IMR-90 (cell line): Measurements from ENCODE around the gene AHNAK. TPM values are rescaled to one million over a fixed set of nuclear protein-coding genes. Genes with fewer than 3 reads are reported as not detected.

Experiments
- ATAC-seq: fragments of 200-7000 bp; cut with Tn5 transposase; 2 replicates; pipeline ENCODE4 v1.9.1; 2020; ENCODE audit warnings: low read depth, mild to moderate bottlenecking, moderate library complexity
- BruUV-seq: library from RNA; stranded (reverse); fragments of 400-500 nt; replicated peaks from 2 replicates; lab custom pipeline; 2021; lab: Mats Ljungman, UMichigan
- CTCF ChIA-PET: fragments of 300-600 bp; formaldehyde crosslinking; extraction: SDS; loops from one replicate; lab custom pipeline; 2021; ENCODE audit warnings: antibody characterized with exemption; lab: Yijun Ruan, JAX
- POLR2A ChIA-PET: fragments of 300-600 bp; sonication (Branson Sonifier 250); formaldehyde crosslinking; loops from one replicate; lab custom pipeline; 2022; ENCODE audit warnings: antibody characterized with exemption; ENCODE audit not compliant: unreplicated experiment; lab: Charles Lee
- DNase-seq: peaks from one replicate; pipeline ENCODE4 v3.0.0; 2013
- H2AFZ ChIP-seq: replicated peaks from 2 replicates; pipeline ENCODE3; 2013; ENCODE audit warnings: low read length, mild to moderate bottlenecking; ENCODE audit not compliant: poor library complexity
- H2AK5ac ChIP-seq: 2 replicates; pipeline ENCODE4 v1.6.1; 2013; ENCODE audit warnings: low read depth, low read length, inconsistent platforms
- H2AK9ac ChIP-seq: replicated peaks from 2 replicates; pipeline ENCODE3; 2013; ENCODE audit warnings: mild to moderate bottlenecking, low read depth, low read length, moderate library complexity; ENCODE audit not compliant: poor library complexity
- H2BK120ac ChIP-seq: 2 replicates; pipeline ENCODE4 v1.6.1; 2013; ENCODE audit warnings: low read depth, low read length, inconsistent platforms
- H2BK15ac ChIP-seq: 3 replicates; pipeline ENCODE4 v1.6.1; 2013; ENCODE audit warnings: low read depth, low read length, inconsistent platforms
- H2BK20ac ChIP-seq: 2 replicates; pipeline ENCODE4 v1.6.1; 2013; ENCODE audit warnings: low read depth, mild to moderate bottlenecking, inconsistent platforms, low read length, moderate library complexity
- H2BK5ac ChIP-seq: 2 replicates; pipeline ENCODE4 v1.6.1; 2013; ENCODE audit warnings: mild to moderate bottlenecking, low read depth, low read length, inconsistent platforms; ENCODE audit not compliant: poor library complexity, severe bottlenecking
- H3K14ac ChIP-seq: replicated peaks from 2 replicates; pipeline ENCODE4 v1.6.1; 2013; ENCODE audit warnings: low read depth, low read length, inconsistent platforms
- H3K18ac ChIP-seq: 2 replicates; pipeline ENCODE4 v1.6.1; 2013; ENCODE audit warnings: low read depth, low read length, control low read depth
- H3K23ac ChIP-seq: 2 replicates; pipeline ENCODE4 v1.6.1; 2013; ENCODE audit warnings: low read depth, low read length, inconsistent platforms
- H3K27ac ChIP-seq: 2 replicates; pipeline ENCODE4 v1.5.1; 2013; ENCODE audit warnings: mild to moderate bottlenecking, control low read depth, low read length; ENCODE audit not compliant: insufficient read depth
- H3K27me3 ChIP-seq: 2 replicates; pipeline ENCODE4 v1.6.1; 2013; ENCODE audit warnings: low read length; ENCODE audit not compliant: control insufficient read depth, insufficient read depth
- H3K36me3 ChIP-seq: 2 replicates; pipeline ENCODE4 v1.6.1; 2013; ENCODE audit warnings: low read length, mixed read lengths; ENCODE audit not compliant: control insufficient read depth, insufficient read depth
- H3K4ac ChIP-seq: 2 replicates; pipeline ENCODE4 v1.6.1; 2013; ENCODE audit warnings: low read depth, low read length, inconsistent platforms
- H3K4me1 ChIP-seq: 2 replicates; pipeline ENCODE4 v1.6.1; 2013; ENCODE audit warnings: low read length, mixed read lengths; ENCODE audit not compliant: control insufficient read depth, insufficient read depth
- H3K4me2 ChIP-seq: 2 replicates; pipeline ENCODE4 v1.6.1; 2013; ENCODE audit warnings: low read depth, mild to moderate bottlenecking, control low read depth, low read length, moderate library complexity
- H3K4me3 ChIP-seq: 2 replicates; pipeline ENCODE4 v1.5.1; 2013; ENCODE audit warnings: low read depth, mild to moderate bottlenecking, control low read depth, low read length, moderate library complexity; ENCODE audit not compliant: insufficient read depth
- H3K56ac ChIP-seq: 2 replicates; pipeline ENCODE4 v1.6.1; 2013; ENCODE audit warnings: low read length, inconsistent platforms; ENCODE audit not compliant: insufficient read depth; ENCODE audit errors: extremely low read depth
- H3K79me1 ChIP-seq, 2 experiments: 2 replicates each; pipeline ENCODE4 v1.6.1; 2013; ENCODE audit warnings: low read length in 2 of 2, inconsistent platforms in 1 of 2, low read depth in 1 of 2
- H3K9ac ChIP-seq: 2 replicates; pipeline ENCODE4 v1.6.1; 2013; ENCODE audit warnings: low read depth, low read length, control low read depth
- H3K9me1 ChIP-seq: 2 replicates; pipeline ENCODE4 v1.6.1; 2013; ENCODE audit warnings: low read length, inconsistent platforms; ENCODE audit not compliant: insufficient read depth
- H3K9me3 ChIP-seq: 2 replicates; pipeline ENCODE4 v1.6.1; 2013; ENCODE audit warnings: low read length; ENCODE audit not compliant: control insufficient read depth, insufficient read depth
- H4K20me1 ChIP-seq: 2 replicates; pipeline ENCODE4 v1.6.1; 2013; ENCODE audit warnings: low read length, inconsistent platforms; ENCODE audit not compliant: insufficient read depth
- H4K5ac ChIP-seq: 2 replicates; pipeline ENCODE4 v1.6.1; 2013; ENCODE audit warnings: mild to moderate bottlenecking, low read depth, low read length, control low read depth
- H4K8ac ChIP-seq, 2 experiments: 2 replicates each; pipeline ENCODE4 v1.6.1; 2013; ENCODE audit warnings: low read depth in 2 of 2, low read length in 2 of 2, control low read depth in 1 of 2, inconsistent platforms in 1 of 2
- H4K91ac ChIP-seq: 2 replicates; pipeline ENCODE4 v1.6.1; 2013; ENCODE audit warnings: low read depth, low read length, inconsistent platforms; ENCODE audit not compliant: insufficient read depth
- BHLHE40 ChIP-seq: fragments of 150-350 bp; IDR thresholded peaks from 2 replicates; pipeline ENCODE4 v1.6.1; 2016; ENCODE audit warnings: mild to moderate bottlenecking, low read depth, low read length
- CEBPB ChIP-seq: IDR thresholded peaks from 2 replicates; pipeline ENCODE4 v1.6.1; 2012; ENCODE audit warnings: low read depth, low read length, improper control_type of control experiment
- CHD1 ChIP-seq: IDR thresholded peaks from 2 replicates; pipeline ENCODE4 v1.6.1; 2012; ENCODE audit warnings: low read depth, low read length, improper control_type of control experiment
- CTCF ChIP-seq: conservative IDR thresholded peaks from 2 replicates; pipeline ENCODE4 v1.5.1; 2012; ENCODE audit warnings: mild to moderate bottlenecking, low read depth, low read length, improper control_type of control experiment
- ELK1 ChIP-seq: fragments of 150-350 bp; IDR thresholded peaks from 2 replicates; pipeline ENCODE4 v1.6.1; 2016; ENCODE audit warnings: low read depth, mild to moderate bottlenecking, low read length, moderate library complexity, borderline replicate concordance
- FOS ChIP-seq: fragments of 150-350 bp; IDR thresholded peaks from 2 replicates; pipeline ENCODE4 v1.6.1; 2016; ENCODE audit warnings: low read depth, low read length
- MAFK ChIP-seq: IDR thresholded peaks from 2 replicates; pipeline ENCODE4 v1.6.1; 2012; ENCODE audit warnings: low read depth, low read length, improper control_type of control experiment
- MAZ ChIP-seq: IDR thresholded peaks from 2 replicates; pipeline ENCODE4 v1.6.1; 2012; ENCODE audit warnings: low read depth, mild to moderate bottlenecking, low read length, improper control_type of control experiment, moderate library complexity, borderline replicate concordance
- MXI1 ChIP-seq: IDR thresholded peaks from 2 replicates; pipeline ENCODE4 v1.6.1; 2012; ENCODE audit warnings: low read depth, mild to moderate bottlenecking, low read length, moderate library complexity, borderline replicate concordance
- NFE2L2 ChIP-seq: fragments of 150-350 bp; IDR thresholded peaks from 2 replicates; pipeline ENCODE4 v1.6.1; 2016; ENCODE audit warnings: low read depth, mild to moderate bottlenecking, low read length
- POLR2A ChIP-seq: IDR thresholded peaks from 2 replicates; pipeline ENCODE4 v1.6.1; 2012; ENCODE audit warnings: mild to moderate bottlenecking, low read depth, low read length
- RFX5 ChIP-seq: IDR thresholded peaks from 2 replicates; pipeline ENCODE4 v1.8.0; 2012; ENCODE audit warnings: low read depth, mild to moderate bottlenecking, low read length, moderate library complexity
- SMC3 ChIP-seq: fragments of 150-350 bp; IDR thresholded peaks from 2 replicates; pipeline ENCODE4 v1.6.1; 2016; ENCODE audit warnings: low read depth, mild to moderate bottlenecking, antibody characterized with exemption, low read length, moderate library complexity
- USF2 ChIP-seq: fragments of 150-350 bp; IDR thresholded peaks from 2 replicates; pipeline ENCODE4 v1.6.1; 2017; ENCODE audit warnings: mild to moderate bottlenecking, antibody characterized with exemption, low read length, low read depth
- WGBS, 2 experiments: methylation state at CpG; one replicate each; pipeline versions ENCODE4 v1.1.5 to v1.1.7; 2013; ENCODE audit warnings: missing lambda C conversion rate in 2 of 2; ENCODE audit not compliant: insufficient read length in 1 of 2; ENCODE audit errors: extremely low coverage in 2 of 2; 5-methylcytosine and 5-hydroxymethylcytosine counted together
- dilution Hi-C: fragments of 300-500 bp; cut with HindIII; formaldehyde crosslinking; loops from one replicate; pipeline ENCODE4 v1.14.3; 2018; ENCODE audit warnings: low sequenced_read_pairs; ENCODE audit not compliant: unreplicated experiment
- in situ Hi-C: fragments of 300-500 bp; cut with MboI; formaldehyde crosslinking; loops from 3 replicates; pipeline ENCODE4 v1.14.3; 2019; ENCODE audit warnings: low sequenced_read_pairs, inconsistent platforms, mixed read lengths
- intact Hi-C: fragments of 100-400 bp; cut with micrococcal nuclease; formaldehyde crosslinking; loops from 2 replicates; pipeline ENCODE4 v1.10.0; 2022
- polyA plus RNA-seq, 3 experiments: library from polyadenylated mRNA; depleted of rRNA; stranded (reverse); fragments of >200 nt; gene quantifications; 2 replicates each; pipeline ENCODE4 v1.2.3, GENCODE V29; 2012; ENCODE audit warnings: low replicate concordance in 1 of 3
- total RNA-seq: library from RNA; depleted of rRNA; stranded (reverse); fragments of >200 nt; gene quantifications from 2 replicates; pipeline ENCODE4 v1.2.3, GENCODE V29; 2012

Gene AHNAK
- total and polyA plus RNA-seq, 2 of the 4 experiments (the other 2 are of a cell fraction): 95.1 to 695 TPM

- Histone ChIP-seq H3K27me3 (no peaks in the 10 kb centered on the region), H3K18ac (no peak overlapping the region), H3K14ac (peak overlapping the region; percentile 74; the same call in 1 of the 2 replicates), H2AK5ac (peak overlapping the region; percentile 60; the same call in 1 of the 2 replicates), H3K27ac (peak overlapping the region; percentile 64; the same call in 1 of the 2 replicates), H2BK15ac (no peak overlapping the region; the same call in 2 of the 3 replicates), H3K79me1 (peaks cover 14 to 35% of the 10 kb centered on the region in 2 experiments), H4K5ac (no peak overlapping the region), H3K4me3 (no peak overlapping the region), H4K20me1 (peaks cover 39% of the 10 kb centered on the region), H2AFZ (peak overlapping the region; percentile 16), H3K9me1 (peaks cover 8% of the 10 kb centered on the region), H3K4me1 (peaks cover 16% of the 10 kb centered on the region), H4K91ac (peak overlapping the region; percentile 90), H2AK9ac (no peak overlapping the region), H3K56ac (peak overlapping the region; percentile 82; the same call in 1 of the 2 replicates), H3K9me3 (no peaks in the 10 kb centered on the region), H4K8ac (peak overlapping the region in 1 of 2 experiments; percentile 67; a peak in 2 of 4 replicates), H3K9ac (peak overlapping the region; percentile 10; the same call in 1 of the 2 replicates), H2BK20ac (peak overlapping the region; percentile 79; the same call in 1 of the 2 replicates), H3K4ac (peak overlapping the region; percentile 93), H2BK120ac (peak overlapping the region; percentile 79), H3K23ac (no peak overlapping the region; the same call in 1 of the 2 replicates), H3K36me3 (peaks cover 36% of the 10 kb centered on the region), H2BK5ac (peak overlapping the region; percentile 85), H3K4me2 (peak overlapping the region; percentile 37; the same call in 1 of the 2 replicates)
- peak; percentile 80 for ATAC-seq
- WGBS, 2 experiments: 16% methylated on average over 2 of the region's 2 CpGs; no CpG with 5 or more reads in 1 of the 2 experiments
- ChIA-PET POLR2A (interaction anchor here (0.6 to 1.7 kb wide), 7 partner anchors 9 to 166 kb away, joined by 3 to 9 read pairs (median 4); partner anchors contain the start of genes AHNAK and EEF1G), CTCF (interaction anchor here (0.5 to 1.8 kb wide), 22 partner anchors 9 to 171 kb away, joined by 3 to 24 read pairs (median 4); partner anchors contain the start of genes C11orf98, CSKMT, MTA2 and TUT1)
- DNase-seq: peak; percentile 98
- dilution Hi-C loops: no loop called here
- intact Hi-C loops: loop anchor here (1.0 kb wide), 3 partner anchors 15 to 165 kb away; no protein-coding TSS in a partner anchor
- in situ Hi-C loops: no loop called here
- BruUV-seq: no TSS peak
- TF ChIP-seq MAZ: peak; percentile 89
- peak; percentile 97 for TF ChIP-seq SMC3
- TF ChIP-seq ELK1: no peak
- peak; percentile 54; the same call in 1 of the 2 replicates for TF ChIP-seq POLR2A
- TF ChIP-seq MAFK: no peak
- TF ChIP-seq CEBPB: peak; percentile 85
- TF ChIP-seq CHD1: no peak; the same call in 1 of the 2 replicates
- peak; percentile 55; the same call in 1 of the 2 replicates for TF ChIP-seq RFX5
- TF ChIP-seq MXI1: peak; percentile 77
- no peak for TF ChIP-seq USF2
- TF ChIP-seq CTCF: peak; percentile 98
- TF ChIP-seq NFE2L2: no peak
- no peak for TF ChIP-seq BHLHE40
- TF ChIP-seq FOS: peak; percentile 86
Observed at GRCh38 chr11:62560566-62561103, 14.0 kb upstream of the AHNAK start.
